K562 (cell line): Measurements from ENCODE around the gene ZBTB42.

Experiments
- ATF2 ChIP-seq: sonication (generic); formaldehyde crosslinking; IDR thresholded peaks from 2 replicates; pipeline ENCODE4 v1.8.1; 2022; ENCODE audit warnings: missing genetic modification reagents
- CXXC5 ChIP-seq: fragments of 250-450 bp; sonication (Bioruptor Pico); IDR thresholded peaks from 2 replicates; pipeline ENCODE4 v1.8.0; 2022; ENCODE audit warnings: inconsistent platforms, mild to moderate bottlenecking, moderate library complexity
- E2F8 ChIP-seq: fragments of 450-650 bp; IDR thresholded peaks from 2 replicates; pipeline ENCODE4 v1.7.1; 2018; ENCODE audit warnings: mild to moderate bottlenecking, low read depth; ENCODE audit not compliant: partially characterized antibody
- EHMT2 ChIP-seq: fragments of 450-650 bp; IDR thresholded peaks from 2 replicates; pipeline ENCODE4 v1.6.1; 2018; ENCODE audit warnings: antibody characterized with exemption
- FOXP1 ChIP-seq: sonication (generic); formaldehyde crosslinking; IDR thresholded peaks from 2 replicates; pipeline ENCODE4 v1.8.0; 2022; ENCODE audit warnings: mild to moderate bottlenecking, missing genetic modification reagents
- JUNB ChIP-seq: fragments of 450-650 bp; formaldehyde crosslinking; conservative IDR thresholded peaks from 2 replicates; pipeline ENCODE4 v1.4.0; 2020; ENCODE audit warnings: mild to moderate bottlenecking
- MYNN ChIP-seq, 2 experiments: sonication (generic); formaldehyde crosslinking in 1 of 2; IDR thresholded peaks; 2 replicates each; pipeline versions ENCODE4 v1.5.0 to v1.6.1; 2016 to 2020; ENCODE audit warnings: antibody characterized with exemption in 1 of 2, missing genetic modification reagents in 1 of 2
- POLR2A ChIP-seq: fragments of 450-650 bp; conservative IDR thresholded peaks from 2 replicates; pipeline ENCODE4 v1.6.1; 2016
- PTBP1 ChIP-seq: fragments of 200-400 bp; formaldehyde crosslinking; IDR thresholded peaks from 2 replicates; pipeline ENCODE4 v1.6.1; 2017; ENCODE audit warnings: low read depth, low read length
- TOE1 ChIP-seq, 2 experiments: fragments of 450-650 bp in 1 of 2; sonication (generic) in 1 of 2; formaldehyde crosslinking in 1 of 2; IDR thresholded peaks; 2 replicates each; pipeline versions ENCODE4 v1.7.1 to v1.8.0; 2016 to 2022; ENCODE audit warnings: borderline replicate concordance in 2 of 2, mild to moderate bottlenecking in 2 of 2, antibody characterized with exemption in 1 of 2, inconsistent platforms in 1 of 2, low read depth in 1 of 2, missing genetic modification reagents in 1 of 2, moderate library complexity in 1 of 2
- ZFX ChIP-seq: sonication (generic); formaldehyde crosslinking; IDR thresholded peaks from 2 replicates; pipeline ENCODE4 v1.8.0; 2022; ENCODE audit warnings: mild to moderate bottlenecking, missing genetic modification reagents, moderate library complexity
- ZNF175 ChIP-seq: fragments of 200-800 bp; sonication (Bioruptor generic); IDR thresholded peaks from 2 replicates; pipeline ENCODE4 v1.6.1; 2016; ENCODE audit warnings: low read depth, mild to moderate bottlenecking, missing genetic modification characterization, missing compliant biosample characterization

GRCh38 chr14:104755621-104756020, 45.3 kb upstream of the ZBTB42 start:
- TF ChIP-seq POLR2A, result no peak
- TF ChIP-seq EHMT2, result no peak
- TF ChIP-seq ZNF175 (CRISPR knock-in tag), result no peak
- TF ChIP-seq MYNN (IDR thresholded peaks at IDR 0.05), result no peak
- TF ChIP-seq MYNN (CRISPR knock-in tag; IDR thresholded peaks at IDR 0.05), result no peak
- no peak for TF ChIP-seq ZFX
- TF ChIP-seq PTBP1, result no peak
- no peak for TF ChIP-seq FOXP1 (CRISPR knock-in tag)
- TF ChIP-seq ATF2 (CRISPR knock-in tag), result no peak
- TF ChIP-seq TOE1 (IDR thresholded peaks at IDR 0.05; ENCODE audit: borderline replicate concordance), result no peak
- no peak for TF ChIP-seq TOE1 (CRISPR knock-in tag; IDR thresholded peaks at IDR 0.05; ENCODE audit: borderline replicate concordance, low read depth)
- TF ChIP-seq JUNB, result no peak
- no peak for TF ChIP-seq E2F8
- no peak for TF ChIP-seq CXXC5
